Activated CD4-positive, alpha-beta T cell treated with anti-CD3 and anti-CD28 coated beads for 24 hours (primary cell): ENCODE measurements around the gene GBE1.

Experiments used
- DNase-seq, 2 donors: peaks; one replicate each; pipeline ENCODE4 v3.0.0-alpha.2; 2020; ENCODE audit warnings: low read depth in 2 of 2

Gene GBE1

GRCh38 chr3:81699536-81700320, 61.7 kb downstream of the GBE1 start:
- no peak for DNase-seq

GRCh38 chr3:81696090-81696489, 65.4 kb downstream of the GBE1 start:
- no peak for DNase-seq

GRCh38 chr3:81695302-81695701, 66.1 kb downstream of the GBE1 start:
- DNase-seq: no peak

GRCh38 chr3:81694662-81695061, 66.8 kb downstream of the GBE1 start:
- no peak for DNase-seq

- DNase-seq: no peak
These were observed 68.7 kb downstream of the GBE1 start for GRCh38 chr3:81692766-81693165.

- DNase-seq: no peak
These were observed 71.8 kb downstream of the GBE1 start for GRCh38 chr3:81689617-81690016.

GRCh38 chr3:81684751-81685395, 76.6 kb downstream of the GBE1 start:
- no peak for DNase-seq

GRCh38 chr3:81676706-81677456, 84.6 kb downstream of the GBE1 start:
- DNase-seq: no peak

GRCh38 chr3:81674690-81675089, 86.8 kb downstream of the GBE1 start:
- no peak for DNase-seq

GRCh38 chr3:81668283-81668682, 93.2 kb downstream of the GBE1 start:
- no peak for DNase-seq

GRCh38 chr3:81666502-81667121, 94.8 kb downstream of the GBE1 start:
- no peak for DNase-seq

GRCh38 chr3:81663114-81663513, 98.3 kb downstream of the GBE1 start:
- no peak for DNase-seq

GRCh38 chr3:81660036-81660435, 101.4 kb downstream of the GBE1 start:
- DNase-seq: no peak

GRCh38 chr3:81658322-81658997, 103.0 kb downstream of the GBE1 start:
- DNase-seq: no peak

GRCh38 chr3:81651139-81651538, 110.3 kb downstream of the GBE1 start:
- no peak for DNase-seq

GRCh38 chr3:81650187-81650586, 111.3 kb downstream of the GBE1 start:
- no peak for DNase-seq

GRCh38 chr3:81645248-81645647, 116.2 kb downstream of the GBE1 start:
- no peak for DNase-seq

- DNase-seq: no peak
These were observed 117.7 kb downstream of the GBE1 start for GRCh38 chr3:81643721-81644120.

GRCh38 chr3:81638480-81638879, 123.0 kb downstream of the GBE1 start:
- DNase-seq: no peak

GRCh38 chr3:81632659-81633058, 128.8 kb downstream of the GBE1 start:
- no peak for DNase-seq

GRCh38 chr3:81624756-81625155, 136.7 kb downstream of the GBE1 start:
- no peak for DNase-seq

GRCh38 chr3:81622395-81622794, 139.1 kb downstream of the GBE1 start:
- no peak for DNase-seq
